HG02870 (cell line): Measurements from ENCODE around the gene ZW10.
"Not testable (repeated sequence)": the region's sequence is repeated elsewhere in the genome, so short reads cannot be mapped to it uniquely, and the experiment has no call there.

Source experiments
- ATAC-seq: cut with Tn5 transposase; IDR thresholded peaks from one replicate; pipeline ENCODE4 v1.9.1; 2021; ENCODE audit warnings: mild to moderate bottlenecking, moderate library complexity; ENCODE audit not compliant: unreplicated experiment

Gene ZW10

DNA sequence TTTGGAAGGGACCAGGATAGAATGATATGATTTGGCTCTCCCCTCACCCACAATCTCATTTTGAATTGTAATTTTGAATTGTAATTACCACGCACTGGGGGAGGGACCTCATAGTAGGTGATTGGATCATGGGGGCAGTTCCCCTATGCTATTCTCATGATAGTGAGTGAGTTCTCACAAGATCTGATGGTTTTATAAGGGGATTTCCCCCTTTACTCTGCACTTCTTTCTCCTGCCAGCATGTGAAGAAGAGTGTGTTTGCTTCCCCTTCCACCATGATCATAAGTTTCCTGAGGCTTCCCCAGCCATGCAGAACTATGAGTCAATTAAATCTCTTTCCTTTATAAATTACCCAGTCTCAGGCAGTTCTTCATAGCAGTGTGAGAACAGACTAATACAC, 69.9 kb downstream of the ZW10 start:
- not testable (repeated sequence) for ATAC-seq

DNA sequence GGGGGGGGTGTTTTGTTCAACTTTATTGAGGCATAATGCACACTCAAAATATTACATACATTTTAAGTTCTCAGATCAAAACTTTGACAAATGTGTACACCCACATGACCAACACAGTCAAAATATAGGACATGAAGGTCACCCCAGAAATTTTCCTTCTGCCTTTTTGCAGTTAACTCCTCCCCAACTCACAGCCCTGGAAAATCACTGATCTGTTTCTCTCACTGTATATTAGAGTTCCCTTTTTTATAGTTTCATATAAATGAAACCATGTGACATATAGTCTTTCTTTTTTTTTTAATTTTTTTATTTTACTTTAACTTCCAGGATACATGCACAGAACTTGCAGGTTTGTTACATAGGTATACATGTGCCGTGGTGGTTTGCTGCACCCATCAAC, 72.0 kb downstream of the ZW10 start:
- ATAC-seq, result no peak

DNA sequence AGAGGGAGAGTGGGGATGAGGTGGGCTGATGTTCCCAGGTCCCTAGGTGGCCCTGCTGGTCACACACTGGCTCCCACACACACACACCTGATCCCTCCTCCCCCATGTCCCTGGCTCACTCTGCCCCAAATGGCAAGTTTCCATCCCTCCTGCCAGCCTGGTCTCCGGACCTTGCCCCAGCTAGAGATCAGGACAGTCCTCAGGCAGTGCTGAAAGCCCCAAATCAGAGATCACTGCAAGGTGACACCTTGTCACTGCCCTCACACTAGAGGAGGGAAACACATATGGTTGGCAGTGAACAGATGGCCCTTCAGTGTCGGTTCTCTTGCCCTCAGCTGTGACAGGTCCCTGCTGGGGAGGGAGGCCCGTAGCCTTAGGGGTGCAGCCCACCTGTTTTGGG, 75.0 kb downstream of the ZW10 start:
- ATAC-seq, result no peak

- ATAC-seq, result no peak
Measured at GRCh38 chr11:113697756-113698407, 75.6 kb downstream of the ZW10 start.

GRCh38 chr11:113697111-113697510, 76.4 kb downstream of the ZW10 start:
- no peak for ATAC-seq

DNA sequence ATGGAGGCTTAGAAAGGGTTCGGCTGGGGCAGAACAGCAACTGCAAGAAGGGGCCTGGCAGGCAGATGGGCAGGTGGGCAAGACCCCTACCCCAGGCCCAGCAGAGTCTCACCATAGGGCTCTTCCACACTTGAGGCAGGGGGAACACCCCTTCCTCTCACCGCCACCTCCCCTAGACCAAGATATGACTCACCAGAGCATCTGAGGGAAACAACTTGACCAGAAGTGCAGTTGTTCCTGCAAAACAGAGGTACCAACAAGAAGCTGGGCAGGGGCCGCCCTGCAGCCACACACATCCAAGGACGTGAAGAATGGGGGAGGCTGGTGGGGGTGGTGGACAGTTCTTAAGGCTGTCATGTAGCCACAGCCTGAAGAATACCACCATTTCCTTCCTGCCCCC, 78.3 kb downstream of the ZW10 start:
- ATAC-seq, result no peak

DNA sequence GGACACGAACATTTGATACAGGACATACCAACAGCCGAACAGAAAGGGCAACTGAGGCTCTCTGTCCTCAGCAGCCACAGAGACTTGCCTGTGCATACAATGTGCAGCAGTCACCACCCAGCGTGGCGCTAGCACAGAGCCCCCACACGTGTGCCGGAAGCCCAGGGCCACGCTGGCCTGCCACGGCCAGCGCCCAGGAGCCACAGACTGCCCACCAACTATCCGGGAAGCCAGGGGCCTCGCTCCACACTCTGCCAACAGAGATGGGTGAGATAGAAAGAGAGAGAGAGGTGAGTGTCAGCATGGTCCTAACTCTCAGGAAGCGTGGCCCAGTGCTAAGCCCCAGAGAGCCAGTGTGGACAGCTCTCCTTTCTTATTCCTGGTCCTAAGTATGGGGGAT, 79.1 kb downstream of the ZW10 start:
- no peak for ATAC-seq

DNA sequence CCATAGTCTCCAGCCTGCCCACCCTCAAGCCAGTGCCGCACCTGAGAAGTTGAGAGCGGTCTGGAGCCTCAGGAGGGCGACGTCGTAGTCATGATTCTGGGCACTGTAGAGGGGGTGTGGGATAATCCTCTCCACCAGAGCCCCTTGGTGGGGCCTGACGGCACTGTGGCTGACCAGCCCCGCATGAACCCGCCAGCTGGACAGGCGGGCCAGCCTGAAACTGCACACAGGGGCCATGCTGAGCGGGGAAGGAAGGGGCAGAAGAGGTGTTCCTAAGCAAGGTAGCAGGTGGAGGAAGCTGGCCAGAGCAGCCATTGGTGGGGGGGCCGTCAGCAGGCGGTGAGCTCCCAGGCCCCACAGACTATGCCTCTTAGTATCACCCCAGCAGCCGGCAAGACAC, 80.5 kb downstream of the ZW10 start:
- no peak for ATAC-seq

GRCh38 chr11:113690619-113691569, 82.6 kb downstream of the ZW10 start:
- no peak for ATAC-seq

DNA sequence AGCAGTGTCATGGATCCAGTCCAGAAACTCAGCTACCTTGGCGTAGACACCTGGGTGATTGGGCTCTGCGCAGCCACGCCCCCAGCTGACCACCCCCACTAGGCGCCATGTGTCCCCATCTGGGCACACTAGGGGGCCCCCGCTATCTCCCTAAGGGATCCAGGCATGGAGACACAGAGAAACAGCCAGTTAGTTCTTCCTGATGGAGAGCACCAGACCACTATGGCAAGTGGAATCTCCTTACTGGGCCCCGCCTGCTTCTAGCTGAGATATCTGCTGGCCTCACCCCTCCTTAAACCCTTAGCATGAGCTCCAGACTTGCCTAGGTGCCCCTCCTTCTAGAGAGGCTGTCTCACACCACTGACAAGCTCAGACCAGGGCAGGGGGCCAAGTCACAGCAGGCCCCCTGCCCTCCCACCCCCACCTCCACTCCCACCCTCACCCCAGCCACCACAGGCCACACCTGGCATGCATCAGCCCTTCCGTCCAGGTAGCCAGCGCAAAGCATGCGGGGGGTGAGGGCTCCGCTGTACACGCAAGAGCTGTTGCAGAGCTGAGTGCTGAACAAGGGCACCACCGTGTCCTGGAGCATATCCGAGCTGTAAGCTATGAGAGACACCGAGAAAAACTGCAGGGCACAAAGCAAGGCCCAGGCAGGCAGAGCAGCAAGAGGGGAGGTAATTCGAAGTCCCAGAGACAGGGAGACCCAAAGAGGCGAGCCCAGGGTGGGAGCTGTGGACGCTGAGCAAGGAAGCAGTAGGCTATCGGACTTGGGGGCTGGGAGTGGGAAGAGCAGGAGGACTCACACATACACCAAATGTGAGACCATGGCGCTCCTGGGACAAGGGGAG, 83.5 kb downstream of the ZW10 start:
- ATAC-seq, result no peak

- no peak for ATAC-seq
Measured at GRCh38 chr11:113685654-113686359, 87.7 kb downstream of the ZW10 start.

GRCh38 chr11:113684496-113684895, 89.0 kb downstream of the ZW10 start:
- ATAC-seq, result no peak

GRCh38 chr11:113683481-113684046, 89.9 kb downstream of the ZW10 start:
- ATAC-seq, result no peak
